Activated CD4-positive, CD25-positive, alpha-beta regulatory T cell (primary cell): ENCODE results near the gene NDUFS8.
A peak's percentile ranks its signal among the peaks of the same experiment; 100 is the strongest.

Experiments used
- DNase-seq, 4 experiments: peaks; one replicate each; lab custom pipeline; 2025; lab: John Stamatoyannopoulos, UW

Gene NDUFS8

DNA sequence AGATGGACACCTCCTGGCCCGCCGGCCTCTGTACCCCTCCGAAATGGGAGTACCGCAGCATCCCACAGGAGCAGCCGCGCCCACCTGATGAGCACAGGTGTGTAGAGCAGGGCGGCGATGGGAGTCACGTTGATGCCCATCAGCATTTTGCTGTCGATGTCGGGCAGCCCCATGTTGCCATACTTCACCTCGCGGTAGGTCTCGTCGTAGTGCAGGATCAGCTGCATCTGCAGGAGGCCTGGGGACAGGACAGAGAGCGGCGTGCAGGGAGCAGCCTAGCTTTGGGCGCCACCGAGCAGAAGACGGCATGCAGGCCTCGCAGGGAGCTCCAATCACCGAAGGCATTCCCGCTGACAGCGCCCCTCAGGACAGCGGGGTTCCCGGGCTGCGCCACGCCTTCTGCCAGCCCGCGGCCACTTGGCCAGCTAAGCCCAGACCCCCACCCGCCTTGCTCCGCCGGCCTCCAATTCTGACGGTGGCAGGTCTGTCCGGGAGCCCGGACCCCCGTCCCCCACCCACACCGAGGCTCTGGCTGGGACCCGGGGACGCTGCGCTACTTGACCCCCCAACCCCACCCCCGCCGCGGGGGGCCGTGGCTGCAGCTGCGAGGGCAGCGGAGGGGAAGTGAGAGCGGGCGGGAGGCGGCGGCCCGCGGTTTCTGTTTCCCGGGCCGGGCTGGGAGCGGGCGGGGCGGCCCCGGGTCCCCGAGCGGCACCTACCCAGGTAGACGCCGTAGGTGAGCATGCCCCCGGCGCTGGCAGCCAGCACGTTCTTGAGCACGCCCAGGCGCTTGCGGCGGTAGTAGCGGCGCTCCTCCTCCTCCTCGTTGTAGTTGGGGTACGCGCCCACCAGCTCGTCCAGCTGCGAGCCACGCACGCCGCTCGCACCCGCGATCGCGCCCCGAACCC, 27.3 kb upstream of the NDUFS8 start:
- DNase-seq = peak in 2 of 4 experiments; percentile 42 to 46

- DNase-seq = peak; percentile 56 to 67 (median 59)
Measured at GRCh38 chr11:68003846-68004550, 26.5 kb upstream of the NDUFS8 start, which contains the start of gene UNC93B1. TSS of gene UNC93B1 (minus strand) at chr11:68004097. CDS start at chr11:68004043, 54 bp downstream.

DNA sequence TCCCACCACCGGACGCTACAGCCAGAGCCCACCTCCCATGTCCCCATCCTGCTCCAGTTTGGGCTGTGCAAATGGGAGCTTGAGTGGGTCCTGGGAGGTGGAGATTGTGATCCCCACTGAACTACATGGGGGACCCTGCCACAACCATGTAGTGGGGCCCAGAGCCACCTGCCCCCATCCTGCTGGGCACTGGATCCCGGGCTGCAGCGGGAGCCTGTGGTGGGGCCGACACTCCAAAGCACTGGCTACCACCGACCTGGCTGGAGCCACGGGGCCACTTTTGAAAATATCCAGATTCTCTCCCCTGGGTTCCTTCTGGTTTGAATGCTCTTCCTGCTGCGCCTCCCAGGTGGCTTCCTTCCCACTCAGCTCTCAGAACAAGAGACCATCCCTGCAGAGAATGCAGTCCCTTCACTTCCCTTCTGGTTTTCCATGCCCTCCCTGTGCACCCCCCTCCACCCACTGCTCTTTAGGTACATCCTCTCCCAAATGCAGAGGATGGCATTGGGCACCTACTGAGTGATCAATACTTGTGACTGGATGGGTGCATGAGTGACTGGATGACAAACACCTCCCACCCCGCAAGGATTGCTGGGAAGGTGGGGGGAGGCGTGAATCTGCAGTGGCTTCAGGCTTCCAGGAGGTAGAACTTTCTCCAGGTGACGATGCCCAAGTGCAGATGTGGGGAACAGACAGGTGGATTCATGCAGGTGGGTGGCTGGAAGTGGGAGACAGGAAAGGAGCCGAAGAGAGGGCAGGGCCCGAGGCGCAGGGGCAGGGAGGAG, 25.7 kb upstream of the NDUFS8 start:
- DNase-seq = no peak

- no peak for DNase-seq
Measured at GRCh38 chr11:68006606-68007166, 23.8 kb upstream of the NDUFS8 start.

DNA sequence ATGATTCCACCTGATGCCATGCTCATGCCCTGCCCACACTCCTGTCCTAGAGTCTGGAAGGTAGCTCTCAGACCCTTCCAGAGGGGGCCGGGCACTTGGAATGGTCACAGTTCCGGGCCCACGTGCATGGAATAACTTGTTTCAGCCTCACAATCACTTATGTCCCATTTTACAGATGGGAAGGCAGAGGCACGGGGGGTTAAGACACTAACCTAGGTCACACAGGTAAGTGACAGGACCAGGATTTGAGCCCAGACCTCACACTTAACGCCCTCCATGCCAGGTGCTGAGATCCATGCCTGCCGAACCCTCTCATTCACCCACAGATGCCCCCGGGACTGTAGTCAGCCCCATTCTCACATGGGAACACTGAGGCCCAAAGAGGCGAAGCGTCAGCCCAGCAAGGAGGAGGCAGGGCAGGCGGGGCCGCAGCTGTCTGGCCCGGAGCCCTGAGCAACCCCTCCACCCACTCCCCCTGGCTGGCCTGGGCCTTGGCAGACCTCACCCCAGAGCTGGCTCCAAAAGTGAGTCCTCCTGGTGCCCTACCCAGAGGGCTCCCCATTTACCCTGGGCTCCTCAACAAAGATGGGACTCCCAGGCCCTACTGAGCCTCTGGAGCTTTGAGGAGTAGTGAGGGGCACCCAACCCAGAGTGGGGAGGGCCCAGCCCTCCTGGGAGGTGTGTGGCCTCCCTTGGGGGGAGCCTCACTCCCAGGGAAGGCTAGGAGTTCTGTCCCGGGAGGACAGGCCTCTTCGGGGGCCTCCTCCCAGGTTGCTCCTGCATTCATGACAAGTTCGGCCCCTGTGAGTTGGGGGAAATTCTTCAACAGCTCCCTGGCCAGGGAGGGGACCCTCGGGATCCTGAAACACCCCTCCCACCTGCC, 22.7 kb upstream of the NDUFS8 start:
- no peak for DNase-seq

DNA sequence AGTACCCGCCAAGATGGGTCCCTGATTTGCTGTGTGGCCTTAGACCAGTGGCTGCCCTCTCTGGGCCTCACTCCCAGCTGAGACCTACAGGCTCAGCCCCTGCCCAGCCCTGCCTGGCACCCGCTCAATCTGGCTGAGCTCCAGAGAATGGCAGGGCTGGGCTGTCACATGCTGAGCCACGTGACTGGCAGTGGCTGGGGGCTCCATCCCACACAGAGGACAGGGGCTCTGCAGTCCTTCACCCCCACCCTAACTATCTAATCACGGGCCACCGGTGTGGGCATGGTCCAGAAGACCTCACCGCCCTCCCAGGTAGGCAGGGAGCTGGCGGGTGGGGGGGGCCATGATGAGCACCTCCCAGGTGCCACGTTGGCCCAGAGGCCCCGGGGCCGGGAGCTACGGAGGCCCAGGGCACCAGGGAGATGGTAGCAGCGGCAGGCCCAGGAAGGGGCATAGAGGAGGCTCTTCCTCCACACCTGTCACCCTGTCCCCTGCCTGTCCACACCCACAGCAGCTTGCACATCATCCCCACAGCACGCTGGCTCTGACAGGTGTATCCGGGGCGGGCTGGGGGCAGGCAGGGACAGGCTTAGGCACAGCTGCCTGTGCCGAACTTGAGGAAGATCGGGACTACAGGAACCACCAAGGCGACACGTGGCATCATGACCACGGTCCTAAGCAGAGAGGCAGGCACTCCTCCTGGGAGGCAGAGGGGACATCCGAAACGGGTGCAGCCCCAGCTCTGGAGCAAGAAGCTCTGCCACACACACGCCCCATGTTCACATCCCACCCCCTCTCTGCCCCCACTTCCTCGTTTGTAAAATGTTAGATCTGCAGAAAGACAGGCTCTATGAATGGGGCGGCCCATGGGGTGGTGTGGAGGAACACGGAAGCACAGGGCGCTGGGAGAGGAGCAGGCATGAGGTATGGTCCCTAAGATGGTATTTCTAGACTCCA, 21.8 kb upstream of the NDUFS8 start:
- DNase-seq = no peak

DNA sequence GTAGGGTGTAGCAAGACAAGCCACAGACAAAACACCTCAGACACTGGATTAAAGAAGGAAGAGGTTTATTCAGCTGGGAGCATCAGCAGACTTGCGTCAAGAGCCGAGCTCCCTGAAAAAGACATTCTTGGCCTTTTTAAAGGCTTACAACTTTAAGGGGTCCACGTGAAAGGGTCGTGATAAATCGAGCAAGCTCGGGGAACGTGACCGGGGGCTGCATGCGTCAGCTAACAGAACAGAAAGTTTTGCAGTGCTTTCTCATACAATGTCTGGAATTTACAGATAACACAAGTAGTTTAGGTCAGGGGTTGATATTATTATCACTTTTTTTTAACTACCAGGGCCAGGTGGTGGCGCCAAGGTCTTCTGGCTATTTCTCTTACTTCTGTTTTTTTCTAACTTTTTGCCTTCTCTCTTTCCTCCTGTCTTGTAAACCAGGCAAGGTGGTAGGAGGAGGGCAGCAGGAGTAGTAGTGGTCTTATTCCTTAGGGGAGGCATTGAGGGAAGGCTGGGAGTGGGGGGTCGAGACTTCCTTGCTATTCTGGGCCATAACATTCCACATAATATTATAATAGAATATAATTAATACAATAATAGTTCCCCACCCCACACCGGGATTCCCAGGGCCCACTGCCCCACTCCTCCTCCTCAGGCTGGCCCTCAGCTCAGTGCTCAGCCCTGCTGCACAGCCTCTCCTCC, 20.9 kb upstream of the NDUFS8 start:
- no peak for DNase-seq

DNA sequence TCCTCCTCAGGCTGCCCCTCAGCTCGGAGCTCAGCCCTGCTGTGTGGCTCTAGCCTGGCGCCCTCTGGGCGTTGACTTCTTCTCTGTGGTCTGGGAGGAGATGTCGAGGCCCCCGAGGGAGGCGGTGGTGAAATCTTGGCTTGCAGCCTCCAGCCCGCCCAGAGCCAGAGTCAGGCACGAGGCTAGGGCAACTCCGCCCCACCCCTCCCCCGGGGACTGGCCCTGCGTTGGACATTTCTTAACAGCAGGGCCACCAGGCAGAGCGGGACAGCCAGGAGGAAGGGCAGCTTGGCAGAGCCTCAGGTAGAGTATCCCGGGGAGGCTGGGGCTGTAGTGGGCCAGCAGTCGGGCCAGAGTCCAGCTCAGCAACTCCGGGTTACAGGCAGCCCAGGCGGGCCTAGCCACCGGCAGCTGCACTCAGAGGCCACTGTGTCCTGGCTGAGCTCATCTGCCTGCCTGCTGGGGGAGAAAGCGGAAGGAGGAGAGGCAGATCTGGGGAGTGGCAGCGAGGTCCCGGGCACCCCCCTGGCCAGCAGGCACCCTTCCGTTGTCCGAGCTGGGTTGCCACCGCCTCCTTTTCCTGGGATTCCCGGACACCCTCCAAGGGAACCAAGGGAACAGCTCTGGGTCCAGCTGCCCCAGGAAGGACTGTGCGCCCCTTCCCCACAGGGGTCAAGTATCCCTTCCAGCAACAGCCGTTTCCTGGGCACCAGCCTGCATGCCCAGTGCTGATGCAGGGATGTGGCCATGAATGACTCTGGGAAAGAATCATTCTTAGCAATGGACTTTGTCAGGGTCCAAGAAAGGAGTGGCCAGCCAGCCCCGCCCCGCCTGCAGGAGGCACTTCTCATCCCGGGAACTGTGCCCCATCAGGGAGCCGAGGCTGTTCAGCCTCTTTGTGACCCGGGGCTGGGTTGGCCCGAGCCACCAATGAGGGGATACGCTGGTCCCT, 20.1 kb upstream of the NDUFS8 start, which contains the start of gene ALDH3B1:
Gene ALDH3B1 (plus strand): TSS at position 238 of the 952 bp plus-strand sequence. CDS start 4,971 bp downstream, outside the sequence.
- no peak for DNase-seq

- DNase-seq = no peak
Measured at GRCh38 chr11:68011051-68011943, 19.2 kb upstream of the NDUFS8 start.

GRCh38 chr11:68012044-68012842, 18.2 kb upstream of the NDUFS8 start:
- no peak for DNase-seq

GRCh38 chr11:68012843-68013610, 17.5 kb upstream of the NDUFS8 start:
- DNase-seq = no peak

- DNase-seq = no peak
Measured at GRCh38 chr11:68013611-68014156, 16.8 kb upstream of the NDUFS8 start.

- no peak for DNase-seq
Measured at GRCh38 chr11:68014157-68014946, 16.1 kb upstream of the NDUFS8 start.

- DNase-seq = no peak
Measured at GRCh38 chr11:68014947-68015447, 15.5 kb upstream of the NDUFS8 start.
